ENCODE data around the gene ZBTB24.

DNA sequence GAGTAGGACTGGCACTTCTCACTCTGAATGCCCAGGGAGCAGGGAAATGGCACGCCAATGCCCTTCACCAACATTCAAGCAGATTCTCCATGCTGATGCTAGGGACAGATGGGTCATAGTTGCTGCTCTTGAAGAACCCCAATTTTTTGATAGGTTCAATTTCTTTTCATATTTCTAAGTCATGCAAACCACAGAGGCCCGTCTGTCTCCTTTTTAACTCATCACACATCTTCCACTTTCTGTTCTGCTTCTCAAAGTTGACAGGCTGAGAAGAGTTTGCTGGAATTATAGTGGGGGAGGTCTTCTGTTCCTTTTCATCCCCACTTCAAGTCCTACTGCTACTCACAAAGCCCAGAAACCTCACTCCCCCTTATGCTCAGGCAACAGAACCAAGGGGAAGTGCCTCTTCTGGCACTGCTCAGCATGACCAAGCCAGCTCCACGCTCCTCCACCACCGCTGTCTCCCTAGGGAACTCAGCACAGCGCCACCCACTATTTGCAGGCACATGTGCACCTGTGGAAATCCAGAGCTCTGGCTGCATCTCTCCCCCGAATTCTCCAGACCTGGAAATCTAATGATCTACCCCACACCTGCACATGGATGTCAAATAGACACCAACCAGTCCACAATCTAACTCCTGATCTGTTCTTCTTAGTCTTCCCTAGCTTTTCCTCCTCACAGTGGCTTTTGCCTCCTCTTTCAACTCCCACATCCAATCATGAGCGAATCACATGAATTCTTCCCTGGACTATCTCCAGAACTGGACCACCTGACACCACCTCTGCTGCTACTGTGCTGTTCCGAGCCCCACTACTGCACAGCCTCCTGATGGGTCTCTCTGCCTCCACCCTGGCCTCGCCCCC, 10.7 kb downstream of the ZBTB24 start:
- TF ChIP-seq, protein P1, sequence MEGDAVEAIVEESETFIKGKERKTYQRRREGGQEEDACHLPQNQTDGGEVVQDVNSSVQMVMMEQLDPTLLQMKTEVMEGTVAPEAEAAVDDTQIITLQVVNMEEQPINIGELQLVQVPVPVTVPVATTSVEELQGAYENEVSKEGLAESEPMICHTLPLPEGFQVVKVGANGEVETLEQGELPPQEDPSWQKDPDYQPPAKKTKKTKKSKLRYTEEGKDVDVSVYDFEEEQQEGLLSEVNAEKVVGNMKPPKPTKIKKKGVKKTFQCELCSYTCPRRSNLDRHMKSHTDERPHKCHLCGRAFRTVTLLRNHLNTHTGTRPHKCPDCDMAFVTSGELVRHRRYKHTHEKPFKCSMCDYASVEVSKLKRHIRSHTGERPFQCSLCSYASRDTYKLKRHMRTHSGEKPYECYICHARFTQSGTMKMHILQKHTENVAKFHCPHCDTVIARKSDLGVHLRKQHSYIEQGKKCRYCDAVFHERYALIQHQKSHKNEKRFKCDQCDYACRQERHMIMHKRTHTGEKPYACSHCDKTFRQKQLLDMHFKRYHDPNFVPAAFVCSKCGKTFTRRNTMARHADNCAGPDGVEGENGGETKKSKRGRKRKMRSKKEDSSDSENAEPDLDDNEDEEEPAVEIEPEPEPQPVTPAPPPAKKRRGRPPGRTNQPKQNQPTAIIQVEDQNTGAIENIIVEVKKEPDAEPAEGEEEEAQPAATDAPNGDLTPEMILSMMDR (IDR thresholded peaks at IDR 0.05; ENCODE audit: extremely low read depth in 1 of 2, insufficient read depth in 1 of 2, low read depth in 1 of 2, low read length in 2 of 2) = no peak
- no peak for TF ChIP-seq POLR2AphosphoS5 (IDR thresholded peaks at IDR 0.05; ENCODE audit: insufficient read depth, low read depth, low read length)
- TF ChIP-seq EZH2 (IDR thresholded peaks at IDR 0.05; ENCODE audit: borderline replicate concordance, low read depth, low read length, severe bottlenecking) = no peak
- TF ChIP-seq POLR2A (IDR thresholded peaks at IDR 0.05; ENCODE audit: low read depth, low read length) = no peak
- TF ChIP-seq, protein P2, sequence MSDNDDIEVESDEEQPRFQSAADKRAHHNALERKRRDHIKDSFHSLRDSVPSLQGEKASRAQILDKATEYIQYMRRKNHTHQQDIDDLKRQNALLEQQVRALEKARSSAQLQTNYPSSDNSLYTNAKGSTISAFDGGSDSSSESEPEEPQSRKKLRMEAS (IDR thresholded peaks at IDR 0.05; ENCODE audit: insufficient read depth, insufficient read length) = no peak
- TF ChIP-seq GATA2 (IDR thresholded peaks at IDR 0.05; ENCODE audit: insufficient read depth, insufficient read length, low read depth, low read length) = no peak
- TF ChIP-seq JUN (IDR thresholded peaks at IDR 0.05; ENCODE audit: borderline replicate concordance, insufficient read depth, insufficient read length, low read depth) = no peak
- TF ChIP-seq FOS (IDR thresholded peaks at IDR 0.05; ENCODE audit: borderline replicate concordance, insufficient read depth, low read length) = no peak

Data from endothelial cell of umbilical vein (primary cell).